GM21447 (cell line): ENCODE measurements around the gene BCAR3.
"Not testable (repeated sequence)": the region's sequence is repeated elsewhere in the genome, so short reads cannot be mapped to it uniquely, and the experiment has no call there.

ENCODE experiments used
- ATAC-seq: cut with Tn5 transposase; IDR thresholded peaks from one replicate; pipeline ENCODE4 v1.9.1; 2021; ENCODE audit not compliant: unreplicated experiment

The BCAR3 gene

GRCh38 chr1:93554883-93555872 is 126.5 kb downstream of the BCAR3 start:
- ATAC-seq, result no peak

GRCh38 chr1:93553886-93554490 is 127.6 kb downstream of the BCAR3 start:
- not testable (repeated sequence) for ATAC-seq

GRCh38 chr1:93552741-93553455 is 128.7 kb downstream of the BCAR3 start:
- no peak for ATAC-seq

- ATAC-seq, result no peak
These were observed 131.8 kb downstream of the BCAR3 start for GRCh38 chr1:93549811-93550210.

- ATAC-seq, result no peak
These were observed 132.5 kb downstream of the BCAR3 start for GRCh38 chr1:93549131-93549530.

- no peak for ATAC-seq
These were observed 135.3 kb downstream of the BCAR3 start for GRCh38 chr1:93546162-93546863.

- no peak for ATAC-seq
These were observed 139.2 kb downstream of the BCAR3 start for GRCh38 chr1:93542398-93542797.

- ATAC-seq, result no peak
These were observed 140.6 kb downstream of the BCAR3 start for GRCh38 chr1:93541045-93541444.

- no peak for ATAC-seq
These were observed 143.7 kb downstream of the BCAR3 start for GRCh38 chr1:93537924-93538323.

GRCh38 chr1:93537396-93537795 is 144.2 kb downstream of the BCAR3 start:
- no peak for ATAC-seq

- ATAC-seq, result no peak
These were observed 148.0 kb downstream of the BCAR3 start for GRCh38 chr1:93533677-93534076.

- ATAC-seq, result no peak
These were observed 148.8 kb downstream of the BCAR3 start for GRCh38 chr1:93532780-93533378.

GRCh38 chr1:93531193-93531592 is 150.4 kb downstream of the BCAR3 start:
- no peak for ATAC-seq

GRCh38 chr1:93528412-93528811 is 153.2 kb downstream of the BCAR3 start:
- ATAC-seq, result no peak

- ATAC-seq, result no peak
These were observed 155.2 kb downstream of the BCAR3 start for GRCh38 chr1:93526431-93526830.

GRCh38 chr1:93525431-93525830 is 156.2 kb downstream of the BCAR3 start:
- ATAC-seq, result no peak

GRCh38 chr1:93522721-93523120 is 158.9 kb downstream of the BCAR3 start:
- ATAC-seq, result no peak

- ATAC-seq, result no peak
These were observed 160.0 kb downstream of the BCAR3 start for GRCh38 chr1:93521618-93522017.

- no peak for ATAC-seq
These were observed 162.3 kb downstream of the BCAR3 start for GRCh38 chr1:93519199-93519829.

- no peak for ATAC-seq
These were observed 163.1 kb downstream of the BCAR3 start for GRCh38 chr1:93518516-93518915.
